ENCODE results near the gene USP24.
"Not testable (repeated sequence)": the region's sequence is repeated elsewhere in the genome, so short reads cannot be mapped to it uniquely, and the experiment has no call there.

USP24 gene

GRCh38 chr1:55195521-55196233, 19.5 kb downstream of the USP24 start:
- DNase-seq (ENCODE audit: extremely low read depth, low read depth): no peak
- TF ChIP-seq CTCF (IDR thresholded peaks at IDR 0.05; ENCODE audit: low read depth, low read length): no peak

- DNase-seq (ENCODE audit: extremely low read depth, low read depth): no peak
- no peak for TF ChIP-seq CTCF (IDR thresholded peaks at IDR 0.05; ENCODE audit: low read depth, low read length)
Observed at GRCh38 chr1:55194851-55195250, 20.3 kb downstream of the USP24 start.

- DNase-seq (ENCODE audit: extremely low read depth, low read depth): no peak
- no peak for TF ChIP-seq CTCF (IDR thresholded peaks at IDR 0.05; ENCODE audit: low read depth, low read length)
Observed at GRCh38 chr1:55192093-55192492, 23.1 kb downstream of the USP24 start.

- not testable (repeated sequence) for DNase-seq (ENCODE audit: extremely low read depth, low read depth)
Observed at GRCh38 chr1:55191219-55191952, 23.8 kb downstream of the USP24 start.

- no peak for TF ChIP-seq CTCF (IDR thresholded peaks at IDR 0.05; ENCODE audit: low read depth, low read length)
- no peak for DNase-seq (ENCODE audit: extremely low read depth, low read depth)
Observed at GRCh38 chr1:55190109-55190508, 25.1 kb downstream of the USP24 start.

- DNase-seq (ENCODE audit: extremely low read depth, low read depth): no peak
- no peak for TF ChIP-seq CTCF (IDR thresholded peaks at IDR 0.05; ENCODE audit: low read depth, low read length)
Observed at GRCh38 chr1:55188909-55189308, 26.3 kb downstream of the USP24 start.

GRCh38 chr1:55185832-55186231, 29.3 kb downstream of the USP24 start:
- DNase-seq (ENCODE audit: extremely low read depth, low read depth): no peak
- TF ChIP-seq CTCF (IDR thresholded peaks at IDR 0.05; ENCODE audit: low read depth, low read length): no peak
